ENCODE measurements around the gene RFFL.

DNA sequence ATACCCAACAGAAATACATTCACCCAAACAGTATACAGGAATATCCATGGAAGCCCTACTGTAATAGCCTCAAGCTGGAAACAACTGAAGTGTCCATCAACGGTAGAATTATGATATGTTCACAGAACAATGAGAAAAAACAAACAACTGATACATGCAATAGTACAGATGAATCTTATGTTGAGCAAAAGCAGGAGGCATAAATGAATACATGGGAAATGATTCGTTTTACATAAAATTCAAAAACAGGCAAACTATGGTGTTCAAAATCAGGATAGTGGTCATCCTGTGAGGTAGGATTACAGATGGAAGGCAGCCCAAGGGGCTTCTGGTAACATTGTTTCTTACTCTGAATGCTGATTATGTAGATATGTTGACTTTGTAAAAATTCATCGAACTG is 25.1 kb downstream of the RFFL start:
- TF ChIP-seq YY1 (IDR thresholded peaks at IDR 0.05; ENCODE audit: insufficient read depth, insufficient read length) (no peak), SUZ12 (IDR thresholded peaks at IDR 0.05; ENCODE audit: extremely low read depth, insufficient read depth, insufficient read length) (no peak)

Data from NT2/D1 (cell line).